WTC11 (cell line): ENCODE results near the gene CLTA. TPM values are rescaled to one million over a fixed set of nuclear protein-coding genes. Genes with fewer than 3 reads are reported as not detected.

Experiments
- ATAC-seq: fragments of 200-7000 bp; cut with Tn5 transposase; 2 replicates; pipeline ENCODE4 v1.10.0; 2021; ENCODE audit warnings: mild to moderate bottlenecking, moderate library complexity
- CTCF ChIA-PET: fragments of 300-600 bp; sonication (Branson Sonifier 250); formaldehyde crosslinking; loops from one replicate; lab custom pipeline; 2021; ENCODE audit warnings: antibody characterized with exemption; lab: Charles Lee
- POLR2A ChIA-PET: fragments of 350-600 bp; sonication (Branson Sonifier 250); formaldehyde crosslinking; loops from one replicate; lab custom pipeline; 2021; ENCODE audit warnings: antibody characterized with exemption; lab: Charles Lee
- DNase-seq: peaks from one replicate; pipeline ENCODE4 v3.0.0; 2021; ENCODE audit warnings: low spot score
- H3K27ac Mint-ChIP-seq: 2 replicates; pipeline ENCODE4 v1.8.0; 2021; ENCODE audit warnings: mixed read lengths
- H3K27me3 Mint-ChIP-seq: 2 replicates; pipeline ENCODE4 v1.8.0; 2021; ENCODE audit warnings: low read depth, mild to moderate bottlenecking, moderate library complexity, mixed read lengths
- H3K36me3 Mint-ChIP-seq: 2 replicates; pipeline ENCODE4 v1.8.0; 2021; ENCODE audit warnings: mixed read lengths
- H3K4me1 Mint-ChIP-seq: 2 replicates; pipeline ENCODE4 v1.8.0; 2022; ENCODE audit warnings: mixed read lengths
- H3K4me3 Mint-ChIP-seq: 2 replicates; pipeline ENCODE4 v1.8.0; 2021; ENCODE audit warnings: mild to moderate bottlenecking, moderate library complexity, mixed read lengths
- H3K9me3 Mint-ChIP-seq: 2 replicates; pipeline ENCODE4 v1.8.0; 2021; ENCODE audit warnings: mixed read lengths
- AFF4 ChIP-seq: sonication (generic); formaldehyde crosslinking; IDR thresholded peaks from 2 replicates; pipeline ENCODE4 v1.8.1; 2023; ENCODE audit warnings: mild to moderate bottlenecking, missing genetic modification reagents, borderline replicate concordance
- CREM ChIP-seq: sonication (generic); formaldehyde crosslinking; IDR thresholded peaks from 2 replicates; pipeline ENCODE4 v1.8.1; 2022; ENCODE audit warnings: mild to moderate bottlenecking, missing genetic modification reagents, moderate library complexity
- ESRRA ChIP-seq: sonication (generic); formaldehyde crosslinking; IDR thresholded peaks from 2 replicates; pipeline ENCODE4 v1.8.1; 2022; ENCODE audit warnings: mild to moderate bottlenecking, missing genetic modification reagents, borderline replicate concordance
- MXD4 ChIP-seq: fragments of 250-450 bp; sonication (Bioruptor Pico); IDR thresholded peaks from 2 replicates; pipeline ENCODE4 v1.8.0; 2021; ENCODE audit warnings: mild to moderate bottlenecking, moderate library complexity, borderline replicate concordance
- NFATC4 ChIP-seq: fragments of 250-450 bp; sonication (Bioruptor Pico); IDR thresholded peaks from 2 replicates; pipeline ENCODE4 v1.9.0; 2021; ENCODE audit warnings: mild to moderate bottlenecking
- NR2C2 ChIP-seq: sonication (generic); formaldehyde crosslinking; IDR thresholded peaks from 2 replicates; pipeline ENCODE4 v1.8.0; 2022; ENCODE audit warnings: mild to moderate bottlenecking, missing genetic modification reagents
- RELA ChIP-seq: sonication (generic); formaldehyde crosslinking; IDR thresholded peaks from 2 replicates; pipeline ENCODE4 v1.8.1; 2022; ENCODE audit warnings: missing genetic modification reagents, mild to moderate bottlenecking, borderline replicate concordance
- SMAD3 ChIP-seq: sonication (generic); formaldehyde crosslinking; IDR thresholded peaks from 2 replicates; pipeline ENCODE4 v1.8.0; 2022; ENCODE audit warnings: missing genetic modification reagents, mild to moderate bottlenecking, borderline replicate concordance
- SMAD4 ChIP-seq: sonication (generic); formaldehyde crosslinking; IDR thresholded peaks from 2 replicates; pipeline ENCODE4 v1.8.0; 2022; ENCODE audit warnings: mild to moderate bottlenecking, missing genetic modification reagents
- ZNF263 ChIP-seq: sonication (generic); formaldehyde crosslinking; IDR thresholded peaks from 2 replicates; pipeline ENCODE4 v1.8.1; 2022; ENCODE audit warnings: low read depth, mild to moderate bottlenecking, moderate library complexity, missing genetic modification reagents
- ZNF281 ChIP-seq: sonication (generic); formaldehyde crosslinking; IDR thresholded peaks from 2 replicates; pipeline ENCODE4 v1.8.0; 2023; ENCODE audit warnings: mild to moderate bottlenecking, missing genetic modification reagents
- ZNF425 ChIP-seq: fragments of 250-450 bp; sonication (Bioruptor Pico); conservative IDR thresholded peaks from 2 replicates; pipeline ENCODE4 v1.9.0; 2021; ENCODE audit warnings: mild to moderate bottlenecking
- ZNF671 ChIP-seq: fragments of 250-450 bp; sonication (Bioruptor Pico); IDR thresholded peaks from 2 replicates; pipeline ENCODE4 v1.8.0; 2021; ENCODE audit warnings: mild to moderate bottlenecking
- total RNA-seq: library from RNA; stranded (reverse); gene quantifications from 3 replicates; pipeline ENCODE4 v1.2.3, GENCODE V29; 2021
- TF ChIP-seq, protein P1 (sequence below): fragments of 250-450 bp; sonication (Bioruptor Pico); IDR thresholded peaks from 2 replicates; pipeline ENCODE4 v1.9.0; 2021; ENCODE audit warnings: mild to moderate bottlenecking, borderline replicate concordance
- TF ChIP-seq, protein P2 (sequence below): sonication (generic); formaldehyde crosslinking; IDR thresholded peaks from 2 replicates; pipeline ENCODE4 v1.8.1; 2023; ENCODE audit warnings: mild to moderate bottlenecking, missing genetic modification reagents, moderate library complexity
- TF ChIP-seq, protein P3 (sequence below): fragments of 250-450 bp; sonication (Bioruptor Pico); IDR thresholded peaks from 2 replicates; pipeline ENCODE4 v1.8.0; 2021; ENCODE audit warnings: mild to moderate bottlenecking

The CLTA gene
- total RNA-seq, 1 experiment from 2014 or later = 213 TPM

GRCh38 chr9:36213387-36213786 is 22.7 kb downstream of the CLTA start (continued):
- TF ChIP-seq AFF4 (CRISPR knock-in tag) = no peak
- TF ChIP-seq, protein P1, sequence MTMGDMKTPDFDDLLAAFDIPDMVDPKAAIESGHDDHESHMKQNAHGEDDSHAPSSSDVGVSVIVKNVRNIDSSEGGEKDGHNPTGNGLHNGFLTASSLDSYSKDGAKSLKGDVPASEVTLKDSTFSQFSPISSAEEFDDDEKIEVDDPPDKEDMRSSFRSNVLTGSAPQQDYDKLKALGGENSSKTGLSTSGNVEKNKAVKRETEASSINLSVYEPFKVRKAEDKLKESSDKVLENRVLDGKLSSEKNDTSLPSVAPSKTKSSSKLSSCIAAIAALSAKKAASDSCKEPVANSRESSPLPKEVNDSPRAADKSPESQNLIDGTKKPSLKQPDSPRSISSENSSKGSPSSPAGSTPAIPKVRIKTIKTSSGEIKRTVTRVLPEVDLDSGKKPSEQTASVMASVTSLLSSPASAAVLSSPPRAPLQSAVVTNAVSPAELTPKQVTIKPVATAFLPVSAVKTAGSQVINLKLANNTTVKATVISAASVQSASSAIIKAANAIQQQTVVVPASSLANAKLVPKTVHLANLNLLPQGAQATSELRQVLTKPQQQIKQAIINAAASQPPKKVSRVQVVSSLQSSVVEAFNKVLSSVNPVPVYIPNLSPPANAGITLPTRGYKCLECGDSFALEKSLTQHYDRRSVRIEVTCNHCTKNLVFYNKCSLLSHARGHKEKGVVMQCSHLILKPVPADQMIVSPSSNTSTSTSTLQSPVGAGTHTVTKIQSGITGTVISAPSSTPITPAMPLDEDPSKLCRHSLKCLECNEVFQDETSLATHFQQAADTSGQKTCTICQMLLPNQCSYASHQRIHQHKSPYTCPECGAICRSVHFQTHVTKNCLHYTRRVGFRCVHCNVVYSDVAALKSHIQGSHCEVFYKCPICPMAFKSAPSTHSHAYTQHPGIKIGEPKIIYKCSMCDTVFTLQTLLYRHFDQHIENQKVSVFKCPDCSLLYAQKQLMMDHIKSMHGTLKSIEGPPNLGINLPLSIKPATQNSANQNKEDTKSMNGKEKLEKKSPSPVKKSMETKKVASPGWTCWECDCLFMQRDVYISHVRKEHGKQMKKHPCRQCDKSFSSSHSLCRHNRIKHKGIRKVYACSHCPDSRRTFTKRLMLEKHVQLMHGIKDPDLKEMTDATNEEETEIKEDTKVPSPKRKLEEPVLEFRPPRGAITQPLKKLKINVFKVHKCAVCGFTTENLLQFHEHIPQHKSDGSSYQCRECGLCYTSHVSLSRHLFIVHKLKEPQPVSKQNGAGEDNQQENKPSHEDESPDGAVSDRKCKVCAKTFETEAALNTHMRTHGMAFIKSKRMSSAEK (CRISPR knock-in tag) = no peak
- no peak for TF ChIP-seq ZNF281
- TF ChIP-seq SMAD4 (CRISPR knock-in tag) = no peak
- TF ChIP-seq ZNF263 (CRISPR knock-in tag) = no peak

GRCh38 chr9:36213989-36214388 is 23.3 kb downstream of the CLTA start:
- ATAC-seq = no peak
- CTCF ChIA-PET = interaction anchor here (1.4 kb wide), 1 partner anchor 115 kb away, joined by 4 read pairs; no protein-coding TSS in a partner anchor

More at GRCh38 chr9:36213989-36214388, 23.3 kb downstream of the CLTA start:
- POLR2A ChIA-PET = no interaction called here
- no peak for DNase-seq
- Mint-ChIP-seq H3K4me3 (no peak overlapping the region), H3K27ac (no peak overlapping the region), H3K4me1 (no peaks in the 10 kb centered on the region), H3K27me3 (no peaks in the 10 kb centered on the region), H3K9me3 (no peaks in the 10 kb centered on the region), H3K36me3 (peaks cover 53% of the 10 kb centered on the region)
- TF ChIP-seq ZNF671 (CRISPR knock-in tag) (no peak), RELA (CRISPR knock-in tag) (no peak), NR2C2 (CRISPR knock-in tag) (no peak), CREM (CRISPR knock-in tag) (no peak), ZNF425 (CRISPR knock-in tag) (no peak), ESRRA (CRISPR knock-in tag) (no peak), MXD4 (CRISPR knock-in tag) (no peak), NFATC4 (no peak), SMAD3 (CRISPR knock-in tag) (no peak)
- TF ChIP-seq, protein P2, sequence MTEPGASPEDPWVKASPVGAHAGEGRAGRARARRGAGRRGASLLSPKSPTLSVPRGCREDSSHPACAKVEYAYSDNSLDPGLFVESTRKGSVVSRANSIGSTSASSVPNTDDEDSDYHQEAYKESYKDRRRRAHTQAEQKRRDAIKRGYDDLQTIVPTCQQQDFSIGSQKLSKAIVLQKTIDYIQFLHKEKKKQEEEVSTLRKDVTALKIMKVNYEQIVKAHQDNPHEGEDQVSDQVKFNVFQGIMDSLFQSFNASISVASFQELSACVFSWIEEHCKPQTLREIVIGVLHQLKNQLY (CRISPR knock-in tag) = no peak
- TF ChIP-seq, protein P3, sequence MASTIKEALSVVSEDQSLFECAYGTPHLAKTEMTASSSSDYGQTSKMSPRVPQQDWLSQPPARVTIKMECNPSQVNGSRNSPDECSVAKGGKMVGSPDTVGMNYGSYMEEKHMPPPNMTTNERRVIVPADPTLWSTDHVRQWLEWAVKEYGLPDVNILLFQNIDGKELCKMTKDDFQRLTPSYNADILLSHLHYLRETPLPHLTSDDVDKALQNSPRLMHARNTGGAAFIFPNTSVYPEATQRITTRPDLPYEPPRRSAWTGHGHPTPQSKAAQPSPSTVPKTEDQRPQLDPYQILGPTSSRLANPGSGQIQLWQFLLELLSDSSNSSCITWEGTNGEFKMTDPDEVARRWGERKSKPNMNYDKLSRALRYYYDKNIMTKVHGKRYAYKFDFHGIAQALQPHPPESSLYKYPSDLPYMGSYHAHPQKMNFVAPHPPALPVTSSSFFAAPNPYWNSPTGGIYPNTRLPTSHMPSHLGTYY (CRISPR knock-in tag) = no peak
